Kidney (tissue), 14 donors: Measurements from ENCODE around the gene CCNY. TPM values are rescaled to one million over a fixed set of nuclear protein-coding genes. Genes with fewer than 3 reads are reported as not detected.

Source experiments
- DNase-seq, 5 donors: peaks; one replicate each; pipeline ENCODE4 v3.0.0-alpha.2; 2013 to 2020
- FAIRE-seq: peaks from 2 replicates; lab custom pipeline; 2012; peaks lifted over from hg19 to GRCh38; lab: Jason Lieb, UNC
- H3K27ac ChIP-seq, 2 donors: one replicate each; pipeline ENCODE4 v1.7.0; 2013; ENCODE audit warnings: low read depth in 2 of 2, low read length in 2 of 2, inconsistent platforms in 1 of 2
- H3K27me3 ChIP-seq: one replicate; pipeline ENCODE4 v1.7.1; 2013; ENCODE audit warnings: low read length, inconsistent platforms; ENCODE audit not compliant: control insufficient read depth, insufficient read depth
- H3K36me3 ChIP-seq, 3 donors: one replicate each; pipeline versions ENCODE4 v1.7.0 to v1.7.1; 2013; ENCODE audit warnings: low read length in 3 of 3, control low read depth in 1 of 3, inconsistent platforms in 1 of 3; ENCODE audit not compliant: insufficient read depth in 3 of 3, control insufficient read depth in 2 of 3
- H3K4me1 ChIP-seq, 3 donors: one replicate each; pipeline versions ENCODE4 v1.7.0 to v1.7.1; 2013; ENCODE audit warnings: low read length in 3 of 3, inconsistent platforms in 1 of 3, low read depth in 1 of 3; ENCODE audit not compliant: control insufficient read depth in 2 of 3, insufficient read depth in 2 of 3
- H3K4me3 ChIP-seq, 3 donors: one replicate each; pipeline versions ENCODE4 v1.7.0 to v1.8.1; 2013; ENCODE audit warnings: low read length in 3 of 3, control low read depth in 1 of 3, inconsistent platforms in 1 of 3
- H3K9ac ChIP-seq, 3 donors: one replicate each; pipeline versions ENCODE4 v1.7.0 to v1.7.1; 2013; ENCODE audit warnings: low read length in 3 of 3, control low read depth in 1 of 3, inconsistent platforms in 1 of 3
- H3K9me3 ChIP-seq, 3 donors: one replicate each; pipeline versions ENCODE4 v1.7.0 to v1.7.1; 2013; ENCODE audit warnings: low read length in 3 of 3, control low read depth in 1 of 3, inconsistent platforms in 1 of 3; ENCODE audit not compliant: control insufficient read depth in 2 of 3, insufficient read depth in 1 of 3
- CTCF ChIP-seq: IDR thresholded peaks from 3 replicates; pipeline ENCODE4 v1.5.1; 2012; ENCODE audit warnings: mild to moderate bottlenecking, moderate library complexity, borderline replicate concordance; ENCODE audit not compliant: insufficient read depth; ENCODE audit errors: extremely low read depth
- intact Hi-C: fragments of 100-400 bp; cut with DNase I; formaldehyde crosslinking; loops from one replicate; pipeline ENCODE4 v1.11.1; 2022
- polyA plus RNA-seq: library from polyadenylated mRNA; stranded (reverse); fragments of 350-450 nt; fragmentation: Illumina TruSeq; extraction: RNeasy Lipid Tissue Mini Kit (QIAGEN cat#74804); gene quantifications from one replicate; pipeline ENCODE4 v1.2.3, GENCODE V29; 2014; ENCODE audit warnings: low read depth, low replicate concordance; ENCODE audit not compliant: insufficient read depth
- total RNA-seq: library from RNA; stranded (reverse); fragmentation: NEBNext Ultra II Directional; extraction: Animal tissue kit (Norgen Biotek cat#: 25700); gene quantifications from one replicate; pipeline ENCODE4 v1.2.1, GENCODE V29; 2021
- donor health status: control.
- donor health status: control.
- donor health status: control.
- donor health status: control.
- donor health status: control.
- donor health status: DM: yes; HTN: yes; CAD: no.
- donor health status: Normal renal cell carcinoma (clear cell type).

The CCNY gene
- total and polyA plus RNA-seq, 2 donors from 2014 or later: 45.6 to 77.2 TPM

DNA sequence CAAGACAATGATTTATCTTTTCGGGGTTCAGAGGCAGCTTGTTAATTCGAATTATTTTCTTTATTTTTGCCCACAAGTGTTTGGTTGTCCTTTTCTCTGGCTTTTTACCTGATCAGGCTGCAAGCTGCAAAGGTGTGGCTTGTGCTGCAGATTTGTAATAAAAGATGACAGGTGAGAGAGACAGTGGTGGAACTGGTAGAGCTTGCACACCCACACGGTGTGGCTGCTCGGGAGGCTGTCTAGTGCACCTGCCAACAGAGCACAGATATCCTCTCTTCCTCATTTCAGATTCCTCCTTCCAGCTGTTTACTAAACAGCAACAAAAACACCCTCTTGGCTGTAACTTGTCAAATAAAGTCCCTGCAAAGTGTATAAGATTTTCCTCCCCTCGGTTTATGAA is 278.0 kb downstream of the CCNY start:
- intact Hi-C loops: no loop called here
- Histone ChIP-seq H3K4me3 (no peak overlapping the region), H3K36me3 (no peaks in the 10 kb centered on the region), H3K9ac (no peak overlapping the region), H3K9me3 (no peaks in the 10 kb centered on the region), H3K27me3 (no peaks in the 10 kb centered on the region), H3K27ac (no peak overlapping the region), H3K4me1 (no peaks in the 10 kb centered on the region)
- no peak for FAIRE-seq
- no peak for DNase-seq
- no peak for TF ChIP-seq CTCF

Other genes with a start within 250 kb of the CCNY start
- 25.9 TPM for gene CUL2, start 246.2 kb upstream of the CCNY start, total RNA-seq
- gene CUL2, start 246.2 kb upstream of the CCNY start, polyA plus RNA-seq: 14.5 TPM
- gene CREM, start 209.7 kb upstream of the CCNY start, total RNA-seq: 41.3 TPM
- gene CREM, start 209.7 kb upstream of the CCNY start, polyA plus RNA-seq: 43.9 TPM